ENCODE results near the gene MSLN. TPM values are rescaled to one million over a fixed set of nuclear protein-coding genes. Genes with fewer than 3 reads are reported as not detected.

MSLN gene
- total and polyA plus RNA-seq, 9 of the 15 experiments (the other 6 are each of a cell fraction or from before 2014, with no cell fraction given): not detected

- intact Hi-C loops (cut with micrococcal nuclease): no loop called here
- Histone ChIP-seq H2AFZ (ENCODE audit: low read depth, low read length) (no peak overlapping the region), H3K4me3 (no peak overlapping the region), H3K79me2 (ENCODE audit: control insufficient read depth, insufficient read depth, low read length) (no peaks in the 10 kb centered on the region), H3K36me3 (ENCODE audit: control insufficient read depth, insufficient read depth, low read length) (no peaks in the 10 kb centered on the region), H3K9ac (ENCODE audit: insufficient read depth in 1 of 2, low read depth in 2 of 2, low read length in 2 of 2) (peak overlapping the region in 1 of 2 experiments; percentile 64; a peak in 2 of 4 replicates), H3K4me2 (ENCODE audit: insufficient read depth, low read length) (no peak overlapping the region), H3K9me1 (ENCODE audit: control insufficient read depth, insufficient read depth, low read length) (no peaks in the 10 kb centered on the region), H3K9me3 (replicated peaks; ENCODE audit: control insufficient read depth, insufficient read depth, low read depth, low read length) (no peaks in the 10 kb centered on the region), H3K4me1 (replicated peaks in 1 of 2; ENCODE audit: control insufficient read depth in 2 of 2, insufficient read depth in 2 of 2, low read length in 2 of 2) (peaks cover 2 to 71% of the 10 kb centered on the region in 2 experiments; a peak in 4 of 5 replicates), H3K27ac (ENCODE audit: extremely low read depth, low read depth, low read length) (no peak overlapping the region), H4K20me1 (replicated peaks; ENCODE audit: control insufficient read depth, insufficient read depth, low read length) (0 out of 2 replicates have a peak, but pooled peaks cover 3% of the 10 kb centered on the region), H3K27me3 (ENCODE audit: control insufficient read depth in 2 of 2, insufficient read depth in 2 of 2, low read length in 2 of 2) (peaks cover 0 to 6% of the 10 kb centered on the region in 2 experiments; a peak in 1 of 5 replicates)
- ATAC-seq: peak; percentile 17; the same call in 1 of the 3 replicates
- no peak for DNase-seq (ENCODE audit: extremely low read depth in 1 of 4, low spot score in 3 of 4)
- ChIA-PET CTCF (ENCODE audit: low intra/inter-chr PET ratio) (no interaction called here), POLR2A (interaction anchor here (0.6 to 0.7 kb wide), 2 partner anchors 388 to 462 kb away, joined by 3 read pairs; no protein-coding TSS in a partner anchor)
- in situ Hi-C loops (cut with MboI): no loop called here
- FAIRE-seq: no peak
- 13% methylated on average over 16 of the region's 22 CpGs for WGBS (ENCODE audit: insufficient coverage, low coverage, missing lambda C conversion rate)
- no TSS peak for BruUV-seq (replicated peaks)
- no peak for TF ChIP-seq ZNF444 (CRISPR knock-in tag; IDR thresholded peaks at IDR 0.05)
- TF ChIP-seq GMEB1 (CRISPR knock-in tag; IDR thresholded peaks at IDR 0.05): no peak
- TF ChIP-seq PTBP1 (IDR thresholded peaks at IDR 0.05; ENCODE audit: low read depth, low read length): no peak
- TF ChIP-seq BRD9 (IDR thresholded peaks at IDR 0.05; ENCODE audit: low read depth, partially characterized antibody): no peak
- TF ChIP-seq, protein P1, sequence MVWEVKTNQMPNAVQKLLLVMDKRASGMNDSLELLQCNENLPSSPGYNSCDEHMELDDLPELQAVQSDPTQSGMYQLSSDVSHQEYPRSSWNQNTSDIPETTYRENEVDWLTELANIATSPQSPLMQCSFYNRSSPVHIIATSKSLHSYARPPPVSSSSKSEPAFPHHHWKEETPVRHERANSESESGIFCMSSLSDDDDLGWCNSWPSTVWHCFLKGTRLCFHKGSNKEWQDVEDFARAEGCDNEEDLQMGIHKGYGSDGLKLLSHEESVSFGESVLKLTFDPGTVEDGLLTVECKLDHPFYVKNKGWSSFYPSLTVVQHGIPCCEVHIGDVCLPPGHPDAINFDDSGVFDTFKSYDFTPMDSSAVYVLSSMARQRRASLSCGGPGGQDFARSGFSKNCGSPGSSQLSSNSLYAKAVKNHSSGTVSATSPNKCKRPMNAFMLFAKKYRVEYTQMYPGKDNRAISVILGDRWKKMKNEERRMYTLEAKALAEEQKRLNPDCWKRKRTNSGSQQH (CRISPR knock-in tag; IDR thresholded peaks at IDR 0.05): no peak
- TF ChIP-seq THAP7 (CRISPR knock-in tag; IDR thresholded peaks at IDR 0.05): no peak
- no peak for TF ChIP-seq CEBPG (CRISPR knock-in tag; IDR thresholded peaks at IDR 0.05)
- no peak for TF ChIP-seq CEBPG (tag; conservative IDR thresholded peaks at IDR 0.05 in 1 of 2, IDR thresholded peaks at IDR 0.05 in 1 of 2)
- no peak for TF ChIP-seq ZNF311 (CRISPR knock-in tag; IDR thresholded peaks at IDR 0.05)
- TF ChIP-seq HDAC8 (tag; IDR thresholded peaks at IDR 0.05): no peak
- no peak for TF ChIP-seq GATAD2B (IDR thresholded peaks at IDR 0.05; ENCODE audit: borderline replicate concordance)
- no peak for TF ChIP-seq SPI1 (IDR thresholded peaks at IDR 0.05; ENCODE audit: borderline replicate concordance, low read depth, low read length)
- no peak for TF ChIP-seq NFYB (IDR thresholded peaks at IDR 0.05; ENCODE audit: extremely low read depth, insufficient read length)
- TF ChIP-seq, protein P2, sequence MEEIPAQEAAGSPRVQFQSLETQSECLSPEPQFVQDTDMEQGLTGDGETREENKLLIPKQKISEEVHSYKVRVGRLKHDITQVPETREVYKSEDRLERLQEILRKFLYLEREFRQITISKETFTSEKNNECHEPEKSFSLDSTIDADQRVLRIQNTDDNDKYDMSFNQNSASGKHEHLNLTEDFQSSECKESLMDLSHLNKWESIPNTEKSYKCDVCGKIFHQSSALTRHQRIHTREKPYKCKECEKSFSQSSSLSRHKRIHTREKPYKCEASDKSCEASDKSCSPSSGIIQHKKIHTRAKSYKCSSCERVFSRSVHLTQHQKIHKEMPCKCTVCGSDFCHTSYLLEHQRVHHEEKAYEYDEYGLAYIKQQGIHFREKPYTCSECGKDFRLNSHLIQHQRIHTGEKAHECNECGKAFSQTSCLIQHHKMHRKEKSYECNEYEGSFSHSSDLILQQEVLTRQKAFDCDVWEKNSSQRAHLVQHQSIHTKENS (CRISPR knock-in tag; IDR thresholded peaks at IDR 0.05): no peak
These were observed 1.3 kb downstream of the MSLN start for GRCh38 chr16:761625-762513.
